ENCODE measurements around the gene ALS2. TPM values are rescaled to one million over a fixed set of nuclear protein-coding genes. Genes with fewer than 3 reads are reported as not detected.

ALS2 gene
- total RNA-seq, 1 donor from 2014 or later = 54.0 TPM

- H3K27ac ChIP-seq (ENCODE audit: low read depth, low read length) = no peak overlapping the region
- FAIRE-seq = no peak
These were observed 73.0 kb downstream of the ALS2 start for GRCh38 chr2:201707753-201708152.

GRCh38 chr2:201707142-201707541 is 73.6 kb downstream of the ALS2 start:
- no peak overlapping the region for H2AFZ ChIP-seq (ENCODE audit: low read depth, low read length)
- H3K27me3 Mint-ChIP-seq (ENCODE audit: low read depth, unreplicated experiment) = no peaks in the 10 kb centered on the region
- H3K27ac ChIP-seq (ENCODE audit: low read depth, low read length) = no peak overlapping the region
- H3K27me3 ChIP-seq (ENCODE audit: insufficient read depth, low read length) = no peaks in the 10 kb centered on the region
- no peaks in the 10 kb centered on the region for H3K79me2 ChIP-seq (ENCODE audit: insufficient read depth, low read length)
- H3K27ac Mint-ChIP-seq (ENCODE audit: unreplicated experiment) = no peak overlapping the region
- H3K9ac ChIP-seq (ENCODE audit: low read length) = no peak overlapping the region
- no peak overlapping the region for H3K4me3 Mint-ChIP-seq (ENCODE audit: unreplicated experiment)
- no peak for TF ChIP-seq EZH2 (IDR thresholded peaks at IDR 0.05; ENCODE audit: insufficient read depth, low read length)
- no peak for TF ChIP-seq CTCF (IDR thresholded peaks at IDR 0.05; ENCODE audit: insufficient read depth, low read depth, low read length)
- peaks cover 4% of the 10 kb centered on the region for H3K4me1 ChIP-seq (ENCODE audit: insufficient read depth, low read length)
- no peaks in the 10 kb centered on the region for H3K9me3 ChIP-seq (ENCODE audit: insufficient read depth, low read depth, low read length)
- H3K36me3 Mint-ChIP-seq (ENCODE audit: low read depth, unreplicated experiment) = peaks cover 18% of the 10 kb centered on the region
- no peak overlapping the region for H3K4me3 ChIP-seq (ENCODE audit: insufficient read depth, low read depth, low read length)
- H3K4me2 ChIP-seq (ENCODE audit: low read length) = no peak overlapping the region
- no peaks in the 10 kb centered on the region for H4K20me1 ChIP-seq (ENCODE audit: insufficient read depth, low read length)
- DNase-seq (ENCODE audit: low read depth) (no peak), FAIRE-seq (no peak)
- peaks cover 18% of the 10 kb centered on the region for H3K36me3 ChIP-seq (ENCODE audit: insufficient read depth, low read length)
- H3K4me1 Mint-ChIP-seq (ENCODE audit: low read depth, unreplicated experiment) = peaks cover 4% of the 10 kb centered on the region
- no peaks in the 10 kb centered on the region for H3K9me3 Mint-ChIP-seq (ENCODE audit: unreplicated experiment)

More at GRCh38 chr2:201707753-201708152, 73.0 kb downstream of the ALS2 start:
- H3K4me1 Mint-ChIP-seq (ENCODE audit: low read depth, unreplicated experiment) = peaks cover 4% of the 10 kb centered on the region
- TF ChIP-seq EZH2 (IDR thresholded peaks at IDR 0.05; ENCODE audit: insufficient read depth, low read length) (no peak), CTCF (IDR thresholded peaks at IDR 0.05; ENCODE audit: insufficient read depth, low read depth, low read length) (no peak)
- Histone ChIP-seq H2AFZ (ENCODE audit: low read depth, low read length) (no peak overlapping the region), H3K9ac (ENCODE audit: low read length) (no peak overlapping the region), H3K79me2 (ENCODE audit: insufficient read depth, low read length) (no peaks in the 10 kb centered on the region), H3K4me2 (ENCODE audit: low read length) (no peak overlapping the region), H3K9me3 (ENCODE audit: insufficient read depth, low read depth, low read length) (no peaks in the 10 kb centered on the region), H3K27me3 (ENCODE audit: insufficient read depth, low read length) (no peaks in the 10 kb centered on the region), H4K20me1 (ENCODE audit: insufficient read depth, low read length) (no peaks in the 10 kb centered on the region), H3K36me3 (ENCODE audit: insufficient read depth, low read length) (peaks cover 23% of the 10 kb centered on the region), H3K4me3 (ENCODE audit: insufficient read depth, low read depth, low read length) (no peak overlapping the region), H3K4me1 (ENCODE audit: insufficient read depth, low read length) (peaks cover 4% of the 10 kb centered on the region)
- H3K9me3 Mint-ChIP-seq (ENCODE audit: unreplicated experiment) = no peaks in the 10 kb centered on the region
- H3K4me3 Mint-ChIP-seq (ENCODE audit: unreplicated experiment) = no peak overlapping the region
- peak; percentile 38 for DNase-seq (ENCODE audit: low read depth)
- no peak overlapping the region for H3K27ac Mint-ChIP-seq (ENCODE audit: unreplicated experiment)
- H3K27me3 Mint-ChIP-seq (ENCODE audit: low read depth, unreplicated experiment) = no peaks in the 10 kb centered on the region
- H3K36me3 Mint-ChIP-seq (ENCODE audit: low read depth, unreplicated experiment) = peaks cover 15% of the 10 kb centered on the region

GRCh38 chr2:201704536-201704935 is 76.2 kb downstream of the ALS2 start:
- peaks cover 9% of the 10 kb centered on the region for H3K4me1 ChIP-seq (ENCODE audit: insufficient read depth, low read length)
- H3K79me2 ChIP-seq (ENCODE audit: insufficient read depth, low read length) = no peaks in the 10 kb centered on the region
- Mint-ChIP-seq H3K27me3 (ENCODE audit: low read depth, unreplicated experiment) (no peaks in the 10 kb centered on the region), H3K4me3 (ENCODE audit: unreplicated experiment) (no peak overlapping the region), H3K27ac (ENCODE audit: unreplicated experiment) (no peak overlapping the region), H3K36me3 (ENCODE audit: low read depth, unreplicated experiment) (peaks cover 22% of the 10 kb centered on the region), H3K4me1 (ENCODE audit: low read depth, unreplicated experiment) (peaks cover 1% of the 10 kb centered on the region), H3K9me3 (ENCODE audit: unreplicated experiment) (no peaks in the 10 kb centered on the region)
- no peak overlapping the region for H2AFZ ChIP-seq (ENCODE audit: low read depth, low read length)
- no peak overlapping the region for H3K4me2 ChIP-seq (ENCODE audit: low read length)
- H3K36me3 ChIP-seq (ENCODE audit: insufficient read depth, low read length) = peaks cover 27% of the 10 kb centered on the region
- H3K27me3 ChIP-seq (ENCODE audit: insufficient read depth, low read length) = no peaks in the 10 kb centered on the region
- no peak overlapping the region for H3K9ac ChIP-seq (ENCODE audit: low read length)
- H4K20me1 ChIP-seq (ENCODE audit: insufficient read depth, low read length) = no peaks in the 10 kb centered on the region
- no peak for FAIRE-seq
- no peaks in the 10 kb centered on the region for H3K9me3 ChIP-seq (ENCODE audit: insufficient read depth, low read depth, low read length)
- no peak overlapping the region for H3K4me3 ChIP-seq (ENCODE audit: insufficient read depth, low read depth, low read length)
- no peak for TF ChIP-seq EZH2 (IDR thresholded peaks at IDR 0.05; ENCODE audit: insufficient read depth, low read length)
- TF ChIP-seq CTCF (IDR thresholded peaks at IDR 0.05; ENCODE audit: insufficient read depth, low read depth, low read length) = no peak
- DNase-seq (ENCODE audit: low read depth) = no peak
- H3K27ac ChIP-seq (ENCODE audit: low read depth, low read length) = no peak overlapping the region
